Measurements from ENCODE around the gene TP53RK. TPM values are rescaled to one million over a fixed set of nuclear protein-coding genes. Genes with fewer than 3 reads are reported as not detected.

Gene TP53RK
- total RNA-seq, 1 donor from 2014 or later: 12.0 TPM

DNA sequence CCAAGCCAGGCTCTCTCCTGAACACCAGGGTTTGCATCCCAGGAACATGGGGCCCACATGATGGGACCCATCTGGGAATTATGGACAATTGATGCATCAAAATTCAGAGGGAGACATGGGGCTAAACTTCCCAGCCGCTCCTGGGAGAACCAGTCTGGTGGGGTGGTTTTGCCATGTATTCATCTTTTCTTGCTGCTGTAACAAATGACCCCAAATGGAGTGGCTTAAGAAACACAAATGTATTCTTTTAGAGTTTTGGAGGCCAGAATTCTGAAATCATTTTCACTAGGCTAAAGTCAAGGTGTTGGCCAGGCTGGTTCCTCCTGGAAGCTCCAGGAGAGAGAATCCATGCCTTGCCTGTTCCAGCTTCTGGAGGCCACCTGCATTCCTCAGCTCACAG is 44.5 kb downstream of the TP53RK start:
- TF ChIP-seq, protein P1, sequence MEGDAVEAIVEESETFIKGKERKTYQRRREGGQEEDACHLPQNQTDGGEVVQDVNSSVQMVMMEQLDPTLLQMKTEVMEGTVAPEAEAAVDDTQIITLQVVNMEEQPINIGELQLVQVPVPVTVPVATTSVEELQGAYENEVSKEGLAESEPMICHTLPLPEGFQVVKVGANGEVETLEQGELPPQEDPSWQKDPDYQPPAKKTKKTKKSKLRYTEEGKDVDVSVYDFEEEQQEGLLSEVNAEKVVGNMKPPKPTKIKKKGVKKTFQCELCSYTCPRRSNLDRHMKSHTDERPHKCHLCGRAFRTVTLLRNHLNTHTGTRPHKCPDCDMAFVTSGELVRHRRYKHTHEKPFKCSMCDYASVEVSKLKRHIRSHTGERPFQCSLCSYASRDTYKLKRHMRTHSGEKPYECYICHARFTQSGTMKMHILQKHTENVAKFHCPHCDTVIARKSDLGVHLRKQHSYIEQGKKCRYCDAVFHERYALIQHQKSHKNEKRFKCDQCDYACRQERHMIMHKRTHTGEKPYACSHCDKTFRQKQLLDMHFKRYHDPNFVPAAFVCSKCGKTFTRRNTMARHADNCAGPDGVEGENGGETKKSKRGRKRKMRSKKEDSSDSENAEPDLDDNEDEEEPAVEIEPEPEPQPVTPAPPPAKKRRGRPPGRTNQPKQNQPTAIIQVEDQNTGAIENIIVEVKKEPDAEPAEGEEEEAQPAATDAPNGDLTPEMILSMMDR (IDR thresholded peaks at IDR 0.05): no peak
- peaks cover 4% of the 10 kb centered on the region for H3K27me3 Mint-ChIP-seq (ENCODE audit: low read depth)

DNA sequence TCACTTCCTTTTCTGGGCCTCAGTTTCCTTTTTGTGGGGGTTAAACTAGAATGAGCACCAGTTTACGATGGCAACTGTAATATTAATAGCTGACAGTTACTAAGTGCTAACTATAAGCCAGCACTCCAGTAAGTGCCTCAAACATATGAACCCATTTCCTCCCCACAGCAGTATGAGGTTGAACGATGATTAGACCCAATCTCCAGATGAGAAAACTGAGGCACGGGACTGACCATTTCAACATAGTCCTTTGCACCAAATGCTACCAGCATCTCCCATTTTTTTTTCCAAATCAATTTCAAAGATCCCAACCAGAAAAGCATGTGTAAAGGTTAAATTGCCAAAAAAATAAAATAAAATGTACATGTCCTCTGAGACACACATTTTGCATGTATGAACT is 45.1 kb downstream of the TP53RK start:
- peaks cover 13% of the 10 kb centered on the region for H3K4me1 Mint-ChIP-seq (ENCODE audit: low read depth)
- H3K36me3 Mint-ChIP-seq (ENCODE audit: low read depth): no peaks in the 10 kb centered on the region
- no peaks in the 10 kb centered on the region for H3K9me3 Mint-ChIP-seq (ENCODE audit: low read depth)
- TF ChIP-seq, protein P1 (IDR thresholded peaks at IDR 0.05): no peak
- DNase-seq (ENCODE audit: low spot score): no peak
- peaks cover 2% of the 10 kb centered on the region for H3K27me3 Mint-ChIP-seq (ENCODE audit: low read depth)
- H3K27ac Mint-ChIP-seq (ENCODE audit: unreplicated experiment): no peak overlapping the region
- H3K4me3 Mint-ChIP-seq (ENCODE audit: unreplicated experiment): no peak overlapping the region

More for the DNA sequence above, 44.5 kb downstream of the TP53RK start:
- DNase-seq (ENCODE audit: low spot score): no peak
- H3K36me3 Mint-ChIP-seq (ENCODE audit: low read depth): no peaks in the 10 kb centered on the region
- H3K27ac Mint-ChIP-seq (ENCODE audit: unreplicated experiment): no peak overlapping the region
- peaks cover 13% of the 10 kb centered on the region for H3K4me1 Mint-ChIP-seq (ENCODE audit: low read depth)
- no peak overlapping the region for H3K4me3 Mint-ChIP-seq (ENCODE audit: unreplicated experiment)
- H3K9me3 Mint-ChIP-seq (ENCODE audit: low read depth): no peaks in the 10 kb centered on the region

DNA sequence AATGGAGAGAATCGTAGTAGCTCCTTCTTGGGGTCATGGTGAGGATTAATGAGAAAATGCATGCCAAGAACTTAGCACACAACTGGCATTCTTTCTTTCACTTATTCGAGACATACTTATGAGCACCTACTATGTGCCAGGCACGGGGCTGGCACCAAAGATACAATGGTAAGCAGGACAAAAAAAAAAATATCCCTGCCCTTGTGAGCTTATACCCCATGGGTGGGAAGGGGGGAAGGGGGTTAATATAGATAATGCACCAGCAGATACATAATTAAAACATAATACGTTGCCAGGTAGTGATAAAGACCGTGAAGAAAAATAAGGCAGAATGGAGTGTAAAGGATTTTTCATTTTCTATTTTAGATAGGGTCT is 46.3 kb downstream of the TP53RK start:
- Mint-ChIP-seq H3K4me1 (ENCODE audit: low read depth) (peaks cover 13% of the 10 kb centered on the region), H3K9me3 (ENCODE audit: low read depth) (no peaks in the 10 kb centered on the region), H3K27ac (ENCODE audit: unreplicated experiment) (no peak overlapping the region), H3K36me3 (ENCODE audit: low read depth) (no peaks in the 10 kb centered on the region), H3K4me3 (ENCODE audit: unreplicated experiment) (no peak overlapping the region), H3K27me3 (ENCODE audit: low read depth) (peaks cover 2% of the 10 kb centered on the region)
- TF ChIP-seq, protein P1 (IDR thresholded peaks at IDR 0.05): no peak
- no peak for DNase-seq (ENCODE audit: low spot score)

DNA sequence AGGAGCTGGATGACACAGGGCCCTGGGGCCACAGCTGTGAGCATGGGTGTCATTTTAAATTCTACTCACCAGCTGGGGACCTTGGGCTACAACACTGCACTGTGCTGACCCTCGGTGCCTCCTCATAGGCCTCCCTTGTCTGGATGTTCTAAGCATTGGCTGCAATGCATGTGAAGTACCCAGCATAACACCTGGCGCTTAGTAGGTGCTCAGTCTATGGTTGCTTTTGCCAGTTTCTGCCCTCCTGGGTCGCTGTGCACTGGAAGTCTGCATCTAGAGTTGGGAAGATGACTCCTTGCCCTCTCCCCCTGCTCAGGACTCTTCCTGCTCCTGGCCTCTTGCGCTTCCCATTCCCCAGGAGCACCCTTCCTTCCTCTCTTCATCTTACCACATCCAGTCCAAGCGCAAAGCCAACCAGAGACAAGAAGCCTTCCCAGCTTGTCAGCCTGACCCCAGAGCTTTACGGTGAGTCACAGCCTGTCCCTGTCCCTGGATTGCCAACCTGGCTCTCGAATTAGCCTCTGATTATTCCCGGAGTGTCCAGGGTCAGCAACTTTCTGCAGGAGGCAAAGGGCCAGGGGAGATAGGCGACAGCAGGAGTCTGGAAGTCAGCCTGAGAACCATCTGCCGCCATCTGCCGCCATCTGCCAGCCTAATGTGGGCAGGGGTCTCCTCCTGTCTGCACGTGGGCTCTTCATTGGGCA is 46.8 kb downstream of the TP53RK start:
- no peak overlapping the region for H3K4me3 Mint-ChIP-seq (ENCODE audit: unreplicated experiment)
- peaks cover 2% of the 10 kb centered on the region for H3K27me3 Mint-ChIP-seq (ENCODE audit: low read depth)
- TF ChIP-seq, protein P1 (IDR thresholded peaks at IDR 0.05): no peak
- H3K9me3 Mint-ChIP-seq (ENCODE audit: low read depth): no peaks in the 10 kb centered on the region
- no peaks in the 10 kb centered on the region for H3K36me3 Mint-ChIP-seq (ENCODE audit: low read depth)
- DNase-seq (ENCODE audit: low spot score): no peak
- peaks cover 12% of the 10 kb centered on the region for H3K4me1 Mint-ChIP-seq (ENCODE audit: low read depth)
- H3K27ac Mint-ChIP-seq (ENCODE audit: unreplicated experiment): no peak overlapping the region

DNA sequence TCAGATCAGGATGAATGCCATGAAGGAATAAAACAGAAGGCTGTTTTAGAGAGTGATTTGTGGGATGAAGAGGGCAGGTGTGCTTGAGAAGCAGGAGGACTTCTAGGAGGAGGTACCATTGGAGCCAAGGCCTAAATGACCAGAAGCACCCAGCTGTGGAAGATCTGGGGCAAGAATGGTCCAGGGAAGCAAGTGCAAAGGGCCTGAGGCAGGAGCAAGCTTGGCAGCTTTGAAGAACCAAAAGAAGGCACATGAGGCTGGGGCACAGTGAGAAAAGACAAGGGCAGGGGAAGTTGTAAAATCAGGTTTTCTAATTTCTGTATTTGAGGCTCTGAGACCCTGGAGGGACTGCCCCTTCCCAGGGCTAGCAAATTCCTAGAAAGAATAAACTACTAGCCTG is 47.8 kb downstream of the TP53RK start:
- no peaks in the 10 kb centered on the region for H3K36me3 Mint-ChIP-seq (ENCODE audit: low read depth)
- H3K4me3 Mint-ChIP-seq (ENCODE audit: unreplicated experiment): no peak overlapping the region
- H3K27me3 Mint-ChIP-seq (ENCODE audit: low read depth): peaks cover 2% of the 10 kb centered on the region
- no peak overlapping the region for H3K27ac Mint-ChIP-seq (ENCODE audit: unreplicated experiment)
- H3K9me3 Mint-ChIP-seq (ENCODE audit: low read depth): no peaks in the 10 kb centered on the region
- DNase-seq (ENCODE audit: low spot score): no peak
- H3K4me1 Mint-ChIP-seq (ENCODE audit: low read depth): peaks cover 2% of the 10 kb centered on the region
- TF ChIP-seq, protein P1 (IDR thresholded peaks at IDR 0.05): no peak
